ENCODE measurements around the gene PPP1R37.

GRCh38 chr19:45146741-45147205 is 53.8 kb downstream of the PPP1R37 start:
- no peak for TF ChIP-seq TAF1 (conservative IDR thresholded peaks at IDR 0.05)
- TF ChIP-seq FOXA1 (IDR thresholded peaks at IDR 0.05): no peak
- TF ChIP-seq CTCF (IDR thresholded peaks at IDR 0.05; ENCODE audit: low read depth, low read length, missing input control): no peak
- TF ChIP-seq SP1 (IDR thresholded peaks at IDR 0.05): no peak
- TF ChIP-seq RAD21 (IDR thresholded peaks at IDR 0.05): no peak
- no peak for TF ChIP-seq REST (IDR thresholded peaks at IDR 0.05)
- no peak for TF ChIP-seq MAX (IDR thresholded peaks at IDR 0.05)
- no peak for TF ChIP-seq ATF3 (IDR thresholded peaks at IDR 0.05)
- no peak for TF ChIP-seq ZBTB33 (IDR thresholded peaks at IDR 0.05)
- TF ChIP-seq YY1 (IDR thresholded peaks at IDR 0.05): no peak
- no peak for TF ChIP-seq EGR1 (IDR thresholded peaks at IDR 0.05; ENCODE audit: low read depth in 2 of 2)
- TF ChIP-seq JUND (IDR thresholded peaks at IDR 0.05): no peak
- no peak for TF ChIP-seq RXRA (IDR thresholded peaks at IDR 0.05)
- TF ChIP-seq GABPA (IDR thresholded peaks at IDR 0.05 in 1 of 2, conservative IDR thresholded peaks at IDR 0.05 in 1 of 2): no peak
